PC-3 (cell line): ENCODE measurements around the gene TAOK2. TPM values are rescaled to one million over a fixed set of nuclear protein-coding genes. Genes with fewer than 3 reads are reported as not detected.

Experiments
- ATAC-seq: fragments of 200-7000 bp; cut with Tn5 transposase; 2 replicates; pipeline ENCODE4 v1.9.1; 2020; ENCODE audit warnings: mild to moderate bottlenecking, moderate library complexity
- BruUV-seq: library from RNA; stranded (reverse); fragments of 400-500 nt; replicated peaks from 2 replicates; lab custom pipeline; 2021; lab: Mats Ljungman, UMichigan
- CTCF ChIA-PET: fragments of 300-600 bp; sonication (Branson Sonifier 250); formaldehyde crosslinking; loops from one replicate; lab custom pipeline; 2022; ENCODE audit warnings: antibody characterized with exemption; lab: Charles Lee
- POLR2A ChIA-PET: fragments of 300-600 bp; sonication (Branson Sonifier 250); formaldehyde crosslinking; loops from one replicate; lab custom pipeline; 2022; ENCODE audit warnings: antibody characterized with exemption; ENCODE audit not compliant: unreplicated experiment; lab: Charles Lee
- DNase-seq: peaks from one replicate; pipeline ENCODE4 v3.0.0-alpha.2; 2015
- H2AFZ ChIP-seq: fragments of 300-600 bp; sonication (generic); 2 replicates; pipeline ENCODE4 v1.6.0; 2016; ENCODE audit warnings: antibody characterized with exemption, low read length
- H3F3A ChIP-seq: fragments of 300-600 bp; sonication (generic); one replicate; pipeline ENCODE4 v1.6.0; 2017; ENCODE audit warnings: antibody characterized with exemption, low read length, control low read depth, mild to moderate bottlenecking; ENCODE audit not compliant: unreplicated experiment
- H3K27ac ChIP-seq: fragments of 300-600 bp; sonication (generic); 2 replicates; pipeline ENCODE4 v1.5.1; 2016; ENCODE audit warnings: mild to moderate bottlenecking, low read length
- H3K27me3 ChIP-seq: fragments of 300-600 bp; sonication (generic); 2 replicates; pipeline ENCODE4 v1.6.1; 2016; ENCODE audit warnings: low read length, mixed read lengths
- H3K36me3 ChIP-seq: fragments of 300-600 bp; sonication (generic); 2 replicates; pipeline ENCODE4 v1.6.1; 2016; ENCODE audit warnings: low read depth, mixed run types, low read length, mixed read lengths
- H3K4me1 ChIP-seq: fragments of 300-600 bp; sonication (generic); 2 replicates; pipeline ENCODE4 v1.5.1; 2016; ENCODE audit warnings: low read length; ENCODE audit not compliant: insufficient read depth
- H3K4me2 ChIP-seq: fragments of 300-600 bp; sonication (generic); 2 replicates; pipeline ENCODE4 v1.6.0; 2016; ENCODE audit warnings: low read length
- H3K4me3 ChIP-seq: fragments of 300-600 bp; sonication (generic); 2 replicates; pipeline ENCODE4 v1.5.1; 2016; ENCODE audit warnings: mild to moderate bottlenecking, low read length, mixed read lengths
- H3K79me2 ChIP-seq: fragments of 300-600 bp; sonication (generic); 2 replicates; pipeline ENCODE4 v1.6.1; 2017; ENCODE audit warnings: low read length, mixed read lengths
- H3K9ac ChIP-seq: fragments of 300-600 bp; sonication (generic); 2 replicates; pipeline ENCODE4 v1.6.0; 2016; ENCODE audit warnings: mild to moderate bottlenecking, low read length
- H3K9me2 ChIP-seq: fragments of 300-600 bp; sonication (generic); replicated peaks from 2 replicates; pipeline ENCODE4 v1.6.1; 2016; ENCODE audit warnings: mixed run types, low read length, mixed read lengths
- H3K9me3 ChIP-seq: fragments of 300-600 bp; sonication (generic); 2 replicates; pipeline ENCODE4 v1.6.1; 2016; ENCODE audit warnings: low read length, mixed read lengths
- H4K20me1 ChIP-seq: fragments of 300-600 bp; sonication (generic); 2 replicates; pipeline ENCODE4 v1.6.1; 2016; ENCODE audit warnings: low read length, mixed read lengths
- EZH2 ChIP-seq: fragments of 300-600 bp; sonication (generic); IDR thresholded peaks from one replicate; pipeline ENCODE4 v1.6.1; 2017; ENCODE audit warnings: antibody characterized with exemption, mild to moderate bottlenecking, low read length; ENCODE audit not compliant: unreplicated experiment
- EZH2phosphoT487 ChIP-seq: fragments of 300-600 bp; sonication (generic); IDR thresholded peaks from 2 replicates; pipeline ENCODE4 v1.6.1; 2018; ENCODE audit warnings: mild to moderate bottlenecking, antibody characterized with exemption, low read length, borderline replicate concordance
- intact Hi-C: fragments of 100-400 bp; cut with micrococcal nuclease; formaldehyde crosslinking; loops from 2 replicates; pipeline ENCODE4 v1.9.0; 2023
- total RNA-seq: library from RNA; depleted of rRNA; stranded (reverse); fragments of >200 nt; gene quantifications from 2 replicates; pipeline ENCODE4 v1.2.3, GENCODE V29; 2014
- TF ChIP-seq, protein P1 (sequence below): fragments of 300-600 bp; sonication (generic); conservative IDR thresholded peaks from 2 replicates; pipeline ENCODE4 v1.5.1; 2017; ENCODE audit warnings: antibody characterized with exemption, low read depth, mild to moderate bottlenecking, low read length

Gene TAOK2
- total RNA-seq, 1 experiment from 2014 or later, result 34.1 TPM

GRCh38 chr16:30026449-30026848, 52.8 kb downstream of the TAOK2 start:
- ATAC-seq (no peak), DNase-seq (no peak)
- ChIA-PET POLR2A (no interaction called here), CTCF (no interaction called here)
- H4K20me1 ChIP-seq, result no peaks in the 10 kb centered on the region
- no peaks in the 10 kb centered on the region for H3K9me2 ChIP-seq
- no peaks in the 10 kb centered on the region for H3K79me2 ChIP-seq
- no peaks in the 10 kb centered on the region for H3K9me3 ChIP-seq
- no peak overlapping the region for H3K27ac ChIP-seq
- no TSS peak for BruUV-seq
- no peaks in the 10 kb centered on the region for H3K27me3 ChIP-seq
- H3K9ac ChIP-seq, result no peak overlapping the region
- H3K36me3 ChIP-seq, result no peaks in the 10 kb centered on the region
- no peaks in the 10 kb centered on the region for H3F3A ChIP-seq
- H2AFZ ChIP-seq, result no peak overlapping the region
- TF ChIP-seq, protein P1, sequence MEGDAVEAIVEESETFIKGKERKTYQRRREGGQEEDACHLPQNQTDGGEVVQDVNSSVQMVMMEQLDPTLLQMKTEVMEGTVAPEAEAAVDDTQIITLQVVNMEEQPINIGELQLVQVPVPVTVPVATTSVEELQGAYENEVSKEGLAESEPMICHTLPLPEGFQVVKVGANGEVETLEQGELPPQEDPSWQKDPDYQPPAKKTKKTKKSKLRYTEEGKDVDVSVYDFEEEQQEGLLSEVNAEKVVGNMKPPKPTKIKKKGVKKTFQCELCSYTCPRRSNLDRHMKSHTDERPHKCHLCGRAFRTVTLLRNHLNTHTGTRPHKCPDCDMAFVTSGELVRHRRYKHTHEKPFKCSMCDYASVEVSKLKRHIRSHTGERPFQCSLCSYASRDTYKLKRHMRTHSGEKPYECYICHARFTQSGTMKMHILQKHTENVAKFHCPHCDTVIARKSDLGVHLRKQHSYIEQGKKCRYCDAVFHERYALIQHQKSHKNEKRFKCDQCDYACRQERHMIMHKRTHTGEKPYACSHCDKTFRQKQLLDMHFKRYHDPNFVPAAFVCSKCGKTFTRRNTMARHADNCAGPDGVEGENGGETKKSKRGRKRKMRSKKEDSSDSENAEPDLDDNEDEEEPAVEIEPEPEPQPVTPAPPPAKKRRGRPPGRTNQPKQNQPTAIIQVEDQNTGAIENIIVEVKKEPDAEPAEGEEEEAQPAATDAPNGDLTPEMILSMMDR, result no peak
- TF ChIP-seq EZH2 (no peak), EZH2phosphoT487 (no peak)
- intact Hi-C loops, result no loop called here
- no peaks in the 10 kb centered on the region for H3K4me1 ChIP-seq
- H3K4me2 ChIP-seq, result no peak overlapping the region
- no peak overlapping the region for H3K4me3 ChIP-seq

DNA sequence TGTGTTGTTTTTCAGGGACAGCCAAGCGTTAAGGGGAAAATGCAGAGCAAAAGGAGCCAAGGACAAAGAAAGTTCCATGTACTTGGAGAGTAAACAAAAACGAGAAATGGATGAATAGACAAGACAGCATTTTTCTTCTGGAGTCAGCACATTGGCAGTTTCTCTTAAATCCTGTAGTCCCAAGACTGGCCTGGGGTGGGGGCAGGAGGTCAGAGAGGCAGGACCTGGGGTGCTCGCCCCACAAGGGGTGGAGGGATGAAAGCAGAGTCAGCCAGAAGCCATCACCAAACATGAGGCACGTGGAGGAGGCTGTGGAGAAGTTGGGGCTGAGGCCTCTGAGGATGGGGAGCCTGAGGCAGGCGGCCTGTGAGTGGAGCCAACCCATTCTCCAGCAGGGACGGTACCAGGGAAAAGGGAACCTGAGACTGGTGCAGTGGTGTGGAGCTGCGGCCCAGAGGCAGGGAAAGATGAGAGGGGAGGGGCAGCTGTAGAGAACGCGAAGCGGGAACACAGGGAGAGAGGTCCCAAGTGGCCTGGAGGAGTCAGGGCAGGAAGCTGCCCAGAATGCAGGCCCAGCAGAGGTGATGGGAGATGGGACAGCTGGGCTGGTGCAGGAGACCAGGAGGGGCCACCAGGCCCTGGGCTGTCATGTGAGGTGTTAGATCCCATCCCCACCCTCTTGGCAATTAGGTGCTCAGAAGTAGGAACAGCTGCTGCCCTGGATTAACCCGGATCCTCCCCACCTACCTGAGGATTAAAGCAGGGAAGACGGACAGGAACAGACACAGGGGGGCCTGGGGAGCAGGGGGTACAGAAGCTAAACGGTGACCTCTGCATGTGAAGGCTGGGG, 54.1 kb downstream of the TAOK2 start:
- no peak overlapping the region for H2AFZ ChIP-seq
- no peaks in the 10 kb centered on the region for H3K4me1 ChIP-seq
- no peak overlapping the region for H3K9ac ChIP-seq
- H3K4me3 ChIP-seq, result no peak overlapping the region
- H3K27ac ChIP-seq, result no peak overlapping the region
- no peaks in the 10 kb centered on the region for H3K9me2 ChIP-seq
- no peak for DNase-seq
- ChIA-PET CTCF (no interaction called here), POLR2A (no interaction called here)
- intact Hi-C loops, result no loop called here
- ATAC-seq, result no peak
- H3K36me3 ChIP-seq, result no peaks in the 10 kb centered on the region; the same call in 1 of the 2 replicates
- H4K20me1 ChIP-seq, result no peaks in the 10 kb centered on the region
- H3K79me2 ChIP-seq, result no peaks in the 10 kb centered on the region
- no peaks in the 10 kb centered on the region for H3K27me3 ChIP-seq
- no peak overlapping the region for H3K4me2 ChIP-seq
- no TSS peak for BruUV-seq
- no peaks in the 10 kb centered on the region for H3F3A ChIP-seq
- no peaks in the 10 kb centered on the region for H3K9me3 ChIP-seq
- TF ChIP-seq, protein P1, result no peak
- TF ChIP-seq EZH2 (no peak), EZH2phosphoT487 (no peak)
